ENCODE data around the gene PAXIP1.

Gene PAXIP1

GRCh38 chr7:154986200-154986945 is 16.6 kb downstream of the PAXIP1 start:
- CTCF ChIA-PET, result interaction anchor here (1.5 kb wide), 1 partner anchor 9 kb away, joined by 3 read pairs; no protein-coding TSS in a partner anchor
- POLR2A ChIA-PET, result interaction anchor here (1.1 kb wide), 1 partner anchor 8 kb away, joined by 4 read pairs; no protein-coding TSS in a partner anchor
- TF ChIP-seq ZNF404 (tag by site-specific recombination; IDR thresholded peaks at IDR 0.05) (no peak), ZBTB8A (tag by site-specific recombination; IDR thresholded peaks at IDR 0.05) (no peak)
- no peaks in the 10 kb centered on the region for H3K9me3 ChIP-seq (ENCODE audit: control insufficient read depth, insufficient read depth, low read depth, low read length)
- H3K27ac ChIP-seq (ENCODE audit: extremely low read depth, low read depth, low read length), result no peak overlapping the region
- H3K4me1 ChIP-seq (ENCODE audit: control insufficient read depth, insufficient read depth, low read length), result no peaks in the 10 kb centered on the region
- peaks cover 6 to 66% of the 10 kb centered on the region in 2 experiments for H3K36me3 ChIP-seq (ENCODE audit: control insufficient read depth in 2 of 2, insufficient read depth in 1 of 2, low read length in 2 of 2)
- H3K4me3 ChIP-seq (ENCODE audit: low read depth, low read length), result no peak overlapping the region

DNA sequence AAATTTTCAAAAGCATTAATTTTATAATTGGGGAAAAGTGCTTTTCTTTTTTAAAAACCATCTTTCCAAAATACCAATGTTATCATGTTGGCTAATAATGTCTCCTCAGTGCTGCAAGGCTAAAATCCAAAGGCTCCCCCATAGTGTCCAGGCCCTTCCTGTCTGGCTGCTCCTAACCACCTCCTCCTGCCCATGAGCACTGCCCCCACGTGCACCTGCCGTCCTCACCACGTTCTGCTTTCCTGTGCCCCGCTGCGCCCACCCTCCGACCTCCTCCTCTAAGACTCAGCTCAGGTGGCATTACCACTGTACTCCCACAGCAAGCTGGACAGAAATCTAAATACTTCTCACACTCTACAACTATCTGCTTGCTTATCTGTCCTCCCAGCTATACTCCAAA is 17.7 kb downstream of the PAXIP1 start:
- POLR2A ChIA-PET, result interaction anchor here (1.1 kb wide), 1 partner anchor 10 kb away, joined by 4 read pairs; no protein-coding TSS in a partner anchor
- Histone ChIP-seq H3K4me3 (ENCODE audit: low read depth, low read length) (no peak overlapping the region), H3K27ac (ENCODE audit: extremely low read depth, low read depth, low read length) (no peak overlapping the region), H3K4me1 (ENCODE audit: control insufficient read depth, insufficient read depth, low read length) (no peaks in the 10 kb centered on the region), H3K36me3 (ENCODE audit: control insufficient read depth in 2 of 2, insufficient read depth in 1 of 2, low read length in 2 of 2) (peaks cover 12 to 67% of the 10 kb centered on the region in 2 experiments), H3K9me3 (ENCODE audit: control insufficient read depth, insufficient read depth, low read depth, low read length) (no peaks in the 10 kb centered on the region)
- TF ChIP-seq TRIM28 (IDR thresholded peaks at IDR 0.05; ENCODE audit: borderline replicate concordance, low read length), result no peak
- peak; percentile 46 for TF ChIP-seq EGR2 (tag by site-specific recombination; IDR thresholded peaks at IDR 0.05; ENCODE audit: low read depth)
- CTCF ChIA-PET, result interaction anchor here (1.5 kb wide), 1 partner anchor 10 kb away, joined by 3 read pairs; no protein-coding TSS in a partner anchor

DNA sequence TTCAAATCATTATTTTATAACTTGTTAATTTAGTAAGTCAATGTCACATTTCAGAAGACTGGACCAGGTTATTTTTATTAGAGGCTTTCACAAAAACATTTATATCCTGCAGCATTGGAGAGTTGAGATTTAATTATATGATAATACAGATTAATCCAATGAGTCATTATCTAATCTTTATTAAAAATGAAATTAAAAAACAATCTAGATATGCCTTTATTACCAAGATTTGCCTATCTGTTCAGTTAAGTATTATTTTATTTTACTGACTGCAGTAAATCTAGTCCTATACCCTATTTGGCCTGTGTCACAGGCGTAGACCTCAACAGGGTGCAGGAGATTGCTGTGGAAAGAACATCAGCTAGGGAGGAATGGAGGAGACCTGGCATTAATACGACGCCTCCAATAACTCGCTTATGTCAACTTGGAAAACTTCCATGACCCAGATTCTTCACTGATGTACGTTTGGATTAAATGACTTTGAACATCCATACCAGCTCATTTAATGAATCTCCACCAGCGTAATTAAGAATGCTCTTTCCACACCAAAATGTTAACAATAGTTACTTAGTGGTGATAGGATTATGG is 18.2 kb downstream of the PAXIP1 start:
- ChIA-PET POLR2A (interaction anchor here (1.1 kb wide), 1 partner anchor 10 kb away, joined by 4 read pairs; no protein-coding TSS in a partner anchor), CTCF (interaction anchor here (0.7 to 1.5 kb wide), 2 partner anchors 10 to 72 kb away, joined by 3 read pairs; no protein-coding TSS in a partner anchor)
- H3K4me1 ChIP-seq (ENCODE audit: control insufficient read depth, insufficient read depth, low read length), result no peaks in the 10 kb centered on the region
- H3K36me3 ChIP-seq (ENCODE audit: control insufficient read depth in 2 of 2, insufficient read depth in 1 of 2, low read length in 2 of 2), result peaks cover 12 to 65% of the 10 kb centered on the region in 2 experiments
- H3K9me3 ChIP-seq (ENCODE audit: control insufficient read depth, insufficient read depth, low read depth, low read length), result no peaks in the 10 kb centered on the region
- no peak overlapping the region for H3K4me3 ChIP-seq (ENCODE audit: low read depth, low read length)
- H3K27ac ChIP-seq (ENCODE audit: extremely low read depth, low read depth, low read length), result no peak overlapping the region
- TF ChIP-seq RBAK (tag by site-specific recombination; IDR thresholded peaks at IDR 0.05) (no peak), ATF2 (tag by site-specific recombination; IDR thresholded peaks at IDR 0.05; ENCODE audit: low read depth) (no peak), ZNF112 (tag by site-specific recombination; IDR thresholded peaks at IDR 0.05) (no peak), ZNF248 (tag by site-specific recombination; IDR thresholded peaks at IDR 0.05) (no peak), ZNF785 (tag by site-specific recombination; IDR thresholded peaks at IDR 0.05) (no peak), ZNF645 (tag by site-specific recombination; IDR thresholded peaks at IDR 0.05) (no peak), ZNF341 (tag by site-specific recombination; IDR thresholded peaks at IDR 0.05; ENCODE audit: low read depth) (no peak), ZNF239 (tag by site-specific recombination; IDR thresholded peaks at IDR 0.05) (no peak), ZNF311 (tag by site-specific recombination; IDR thresholded peaks at IDR 0.05; ENCODE audit: borderline replicate concordance) (no peak), ZFP69B (tag by site-specific recombination; IDR thresholded peaks at IDR 0.05) (no peak), PBX3 (CRISPR knock-in tag; IDR thresholded peaks at IDR 0.05) (no peak), GLI4 (tag by site-specific recombination; IDR thresholded peaks at IDR 0.05) (no peak), ZBTB26 (tag by site-specific recombination; optimal IDR thresholded peaks at IDR 0.05) (no peak)
- TF ChIP-seq, protein P1, sequence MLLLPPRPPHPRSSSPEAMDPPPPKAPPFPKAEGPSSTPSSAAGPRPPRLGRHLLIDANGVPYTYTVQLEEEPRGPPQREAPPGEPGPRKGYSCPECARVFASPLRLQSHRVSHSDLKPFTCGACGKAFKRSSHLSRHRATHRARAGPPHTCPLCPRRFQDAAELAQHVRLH (tag by site-specific recombination; IDR thresholded peaks at IDR 0.05), result no peak
- TF ChIP-seq, protein P2, sequence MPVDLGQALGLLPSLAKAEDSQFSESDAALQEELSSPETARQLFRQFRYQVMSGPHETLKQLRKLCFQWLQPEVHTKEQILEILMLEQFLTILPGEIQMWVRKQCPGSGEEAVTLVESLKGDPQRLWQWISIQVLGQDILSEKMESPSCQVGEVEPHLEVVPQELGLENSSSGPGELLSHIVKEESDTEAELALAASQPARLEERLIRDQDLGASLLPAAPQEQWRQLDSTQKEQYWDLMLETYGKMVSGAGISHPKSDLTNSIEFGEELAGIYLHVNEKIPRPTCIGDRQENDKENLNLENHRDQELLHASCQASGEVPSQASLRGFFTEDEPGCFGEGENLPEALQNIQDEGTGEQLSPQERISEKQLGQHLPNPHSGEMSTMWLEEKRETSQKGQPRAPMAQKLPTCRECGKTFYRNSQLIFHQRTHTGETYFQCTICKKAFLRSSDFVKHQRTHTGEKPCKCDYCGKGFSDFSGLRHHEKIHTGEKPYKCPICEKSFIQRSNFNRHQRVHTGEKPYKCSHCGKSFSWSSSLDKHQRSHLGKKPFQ (tag by site-specific recombination; IDR thresholded peaks at IDR 0.05), result no peak
- TF ChIP-seq, protein P3, sequence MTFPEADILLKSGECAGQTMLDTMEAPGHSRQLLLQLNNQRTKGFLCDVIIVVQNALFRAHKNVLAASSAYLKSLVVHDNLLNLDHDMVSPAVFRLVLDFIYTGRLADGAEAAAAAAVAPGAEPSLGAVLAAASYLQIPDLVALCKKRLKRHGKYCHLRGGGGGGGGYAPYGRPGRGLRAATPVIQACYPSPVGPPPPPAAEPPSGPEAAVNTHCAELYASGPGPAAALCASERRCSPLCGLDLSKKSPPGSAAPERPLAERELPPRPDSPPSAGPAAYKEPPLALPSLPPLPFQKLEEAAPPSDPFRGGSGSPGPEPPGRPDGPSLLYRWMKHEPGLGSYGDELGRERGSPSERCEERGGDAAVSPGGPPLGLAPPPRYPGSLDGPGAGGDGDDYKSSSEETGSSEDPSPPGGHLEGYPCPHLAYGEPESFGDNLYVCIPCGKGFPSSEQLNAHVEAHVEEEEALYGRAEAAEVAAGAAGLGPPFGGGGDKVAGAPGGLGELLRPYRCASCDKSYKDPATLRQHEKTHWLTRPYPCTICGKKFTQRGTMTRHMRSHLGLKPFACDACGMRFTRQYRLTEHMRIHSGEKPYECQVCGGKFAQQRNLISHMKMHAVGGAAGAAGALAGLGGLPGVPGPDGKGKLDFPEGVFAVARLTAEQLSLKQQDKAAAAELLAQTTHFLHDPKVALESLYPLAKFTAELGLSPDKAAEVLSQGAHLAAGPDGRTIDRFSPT (tag by site-specific recombination; IDR thresholded peaks at IDR 0.05), result no peak
